HepG2 (cell line): ENCODE measurements around the gene ERF. TPM values are rescaled to one million over a fixed set of nuclear protein-coding genes. Genes with fewer than 3 reads are reported as not detected.

Experiments
- GPN1 ChIP-seq: sonication (generic); formaldehyde crosslinking; IDR thresholded peaks from 2 replicates; pipeline ENCODE4 v1.5.1; 2020; ENCODE audit warnings: missing genetic modification reagents, borderline replicate concordance
- GZF1 ChIP-seq: sonication (generic); formaldehyde crosslinking; IDR thresholded peaks from 2 replicates; pipeline ENCODE4 v1.5.1; 2020; ENCODE audit warnings: mild to moderate bottlenecking, missing genetic modification reagents
- KDM4B ChIP-seq: sonication (generic); formaldehyde crosslinking; IDR thresholded peaks from 2 replicates; pipeline ENCODE4 v1.4.0; 2020; ENCODE audit warnings: missing genetic modification reagents
- MBD4 ChIP-seq: IDR thresholded peaks from 2 replicates; pipeline ENCODE4 v1.6.1; 2012; ENCODE audit warnings: low read length, inconsistent platforms, borderline replicate concordance
- PRMT3 ChIP-seq: sonication (generic); formaldehyde crosslinking; IDR thresholded peaks from 2 replicates; pipeline ENCODE4 v1.8.1; 2022; ENCODE audit warnings: low read depth, mild to moderate bottlenecking, moderate library complexity, missing genetic modification reagents, borderline replicate concordance
- SCMH1 ChIP-seq: sonication (generic); formaldehyde crosslinking; IDR thresholded peaks from 2 replicates; pipeline ENCODE4 v1.9.0; 2021; ENCODE audit warnings: missing genetic modification reagents, mild to moderate bottlenecking, borderline replicate concordance
- TMF1 ChIP-seq: sonication (generic); formaldehyde crosslinking; IDR thresholded peaks from 2 replicates; pipeline ENCODE4 v1.8.1; 2022; ENCODE audit warnings: low read depth, missing genetic modification reagents
- ZNF263 ChIP-seq: sonication (generic); formaldehyde crosslinking; IDR thresholded peaks from 2 replicates; pipeline ENCODE4 v1.4.0; 2020; ENCODE audit warnings: missing genetic modification reagents
- polyA plus RNA-seq, 8 experiments: library from polyadenylated mRNA; depleted of rRNA in 3 of 8; stranded (reverse) in 7 of 8; unstranded in 1 of 8; fragments of >200 nt; fragmentation: Illumina TruSeq in 4 of 8; extraction: Trizol in 4 of 8; gene quantifications; 2 replicates each; pipeline versions ENCODE4 v1.2.1 to v1.2.3, GENCODE V29; 2011 to 2016; ENCODE audit warnings: low read depth in 4 of 8, missing spikeins in 1 of 8, mixed read lengths in 1 of 8; ENCODE audit not compliant: insufficient read depth in 1 of 8
- total RNA-seq, 5 experiments: library from RNA; depleted of rRNA; stranded (reverse); fragments of >200 nt; fragmentation: Illumina TruSeq; extraction: Trizol; gene quantifications; 2 replicates each; pipeline ENCODE4 v1.2.3, GENCODE V29; 2016; ENCODE audit warnings: low read depth in 1 of 5
- TF ChIP-seq, protein P1 (sequence below): sonication (generic); formaldehyde crosslinking; IDR thresholded peaks from 2 replicates; pipeline ENCODE4 v1.4.0; 2020; ENCODE audit warnings: missing genetic modification reagents, borderline replicate concordance
- TF ChIP-seq, protein P2 (sequence below): sonication (generic); formaldehyde crosslinking; IDR thresholded peaks from 2 replicates; pipeline ENCODE4 v1.8.1; 2023; ENCODE audit warnings: mild to moderate bottlenecking, missing genetic modification reagents, borderline replicate concordance
- TF ChIP-seq, protein P3 (sequence below): sonication (generic); formaldehyde crosslinking; IDR thresholded peaks from 2 replicates; pipeline ENCODE4 v1.4.0; 2020; ENCODE audit warnings: mild to moderate bottlenecking, low read depth, missing genetic modification reagents
- TF ChIP-seq, protein P4 (sequence below): sonication (generic); formaldehyde crosslinking; IDR thresholded peaks from 2 replicates; pipeline ENCODE4 v1.4.0; 2020; ENCODE audit warnings: missing genetic modification reagents, mild to moderate bottlenecking, borderline replicate concordance
- TF ChIP-seq, protein P5 (sequence below): sonication (generic); formaldehyde crosslinking; IDR thresholded peaks from 2 replicates; pipeline ENCODE4 v1.5.0; 2020; ENCODE audit warnings: mild to moderate bottlenecking, missing genetic modification reagents
- TF ChIP-seq, protein P6 (sequence below): sonication (generic); formaldehyde crosslinking; IDR thresholded peaks from 2 replicates; pipeline ENCODE4 v1.8.1; 2023; ENCODE audit warnings: mild to moderate bottlenecking, moderate library complexity, missing genetic modification reagents
- TF ChIP-seq, protein P7 (sequence below): sonication (generic); formaldehyde crosslinking; IDR thresholded peaks from 2 replicates; pipeline ENCODE4 v1.5.0; 2020; ENCODE audit warnings: mild to moderate bottlenecking, missing genetic modification reagents

ERF gene
- total and polyA plus RNA-seq, 2 of the 13 experiments (the other 11 are each of a cell fraction or from before 2014, with no cell fraction given), result 67.1 to 69.9 TPM

DNA sequence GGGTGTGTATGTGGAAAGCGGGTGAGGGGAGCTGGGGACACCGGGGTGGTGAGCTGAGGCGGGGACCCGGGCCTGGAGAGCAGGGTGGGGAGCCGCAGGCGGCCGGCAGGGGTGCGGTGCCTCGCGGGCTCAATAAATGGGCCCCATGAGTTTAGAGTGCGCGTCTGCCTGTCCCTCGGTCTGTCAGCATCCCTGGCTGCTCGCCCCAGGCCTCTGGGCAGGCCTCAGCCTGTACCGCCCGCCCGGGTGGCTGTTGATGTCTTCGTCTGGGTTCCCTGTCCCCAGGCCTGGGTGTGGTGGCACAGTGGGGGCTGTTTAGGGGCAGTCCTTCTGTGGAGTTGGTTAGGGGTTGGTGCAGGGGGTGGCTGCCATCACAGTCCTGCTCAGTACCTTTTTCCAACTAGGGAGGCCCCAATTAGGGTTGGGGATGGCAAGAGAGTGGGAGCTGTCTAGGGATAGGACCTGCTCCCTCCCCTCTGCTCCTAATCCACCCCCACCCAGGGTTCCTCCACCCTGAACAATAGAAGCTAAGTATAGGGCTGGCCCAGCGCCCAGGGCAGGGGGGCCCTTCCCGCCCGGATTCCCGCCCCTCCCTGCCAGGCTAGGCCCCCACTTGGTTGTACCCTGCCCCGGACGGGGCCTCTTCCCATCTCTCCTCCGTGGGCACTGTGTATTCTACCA is 26.4 kb upstream of the ERF start (continued):
- TF ChIP-seq, protein P1, sequence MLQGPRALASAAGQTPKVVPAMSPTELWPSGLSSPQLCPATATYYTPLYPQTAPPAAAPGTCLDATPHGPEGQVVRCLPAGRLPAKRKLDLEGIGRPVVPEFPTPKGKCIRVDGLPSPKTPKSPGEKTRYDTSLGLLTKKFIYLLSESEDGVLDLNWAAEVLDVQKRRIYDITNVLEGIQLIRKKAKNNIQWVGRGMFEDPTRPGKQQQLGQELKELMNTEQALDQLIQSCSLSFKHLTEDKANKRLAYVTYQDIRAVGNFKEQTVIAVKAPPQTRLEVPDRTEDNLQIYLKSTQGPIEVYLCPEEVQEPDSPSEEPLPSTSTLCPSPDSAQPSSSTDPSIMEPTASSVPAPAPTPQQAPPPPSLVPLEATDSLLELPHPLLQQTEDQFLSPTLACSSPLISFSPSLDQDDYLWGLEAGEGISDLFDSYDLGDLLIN (CRISPR knock-in tag), result no peak
- TF ChIP-seq, protein P2, sequence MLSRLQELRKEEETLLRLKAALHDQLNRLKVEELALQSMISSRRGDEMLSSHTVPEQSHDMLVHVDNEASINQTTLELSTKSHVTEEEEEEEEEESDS, result no peak
- TF ChIP-seq, protein P3, sequence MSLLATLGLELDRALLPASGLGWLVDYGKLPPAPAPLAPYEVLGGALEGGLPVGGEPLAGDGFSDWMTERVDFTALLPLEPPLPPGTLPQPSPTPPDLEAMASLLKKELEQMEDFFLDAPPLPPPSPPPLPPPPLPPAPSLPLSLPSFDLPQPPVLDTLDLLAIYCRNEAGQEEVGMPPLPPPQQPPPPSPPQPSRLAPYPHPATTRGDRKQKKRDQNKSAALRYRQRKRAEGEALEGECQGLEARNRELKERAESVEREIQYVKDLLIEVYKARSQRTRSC (CRISPR knock-in tag), result no peak
- TF ChIP-seq PRMT3 (CRISPR knock-in tag), result no peak
- TF ChIP-seq GPN1, result no peak
- TF ChIP-seq, protein P4, sequence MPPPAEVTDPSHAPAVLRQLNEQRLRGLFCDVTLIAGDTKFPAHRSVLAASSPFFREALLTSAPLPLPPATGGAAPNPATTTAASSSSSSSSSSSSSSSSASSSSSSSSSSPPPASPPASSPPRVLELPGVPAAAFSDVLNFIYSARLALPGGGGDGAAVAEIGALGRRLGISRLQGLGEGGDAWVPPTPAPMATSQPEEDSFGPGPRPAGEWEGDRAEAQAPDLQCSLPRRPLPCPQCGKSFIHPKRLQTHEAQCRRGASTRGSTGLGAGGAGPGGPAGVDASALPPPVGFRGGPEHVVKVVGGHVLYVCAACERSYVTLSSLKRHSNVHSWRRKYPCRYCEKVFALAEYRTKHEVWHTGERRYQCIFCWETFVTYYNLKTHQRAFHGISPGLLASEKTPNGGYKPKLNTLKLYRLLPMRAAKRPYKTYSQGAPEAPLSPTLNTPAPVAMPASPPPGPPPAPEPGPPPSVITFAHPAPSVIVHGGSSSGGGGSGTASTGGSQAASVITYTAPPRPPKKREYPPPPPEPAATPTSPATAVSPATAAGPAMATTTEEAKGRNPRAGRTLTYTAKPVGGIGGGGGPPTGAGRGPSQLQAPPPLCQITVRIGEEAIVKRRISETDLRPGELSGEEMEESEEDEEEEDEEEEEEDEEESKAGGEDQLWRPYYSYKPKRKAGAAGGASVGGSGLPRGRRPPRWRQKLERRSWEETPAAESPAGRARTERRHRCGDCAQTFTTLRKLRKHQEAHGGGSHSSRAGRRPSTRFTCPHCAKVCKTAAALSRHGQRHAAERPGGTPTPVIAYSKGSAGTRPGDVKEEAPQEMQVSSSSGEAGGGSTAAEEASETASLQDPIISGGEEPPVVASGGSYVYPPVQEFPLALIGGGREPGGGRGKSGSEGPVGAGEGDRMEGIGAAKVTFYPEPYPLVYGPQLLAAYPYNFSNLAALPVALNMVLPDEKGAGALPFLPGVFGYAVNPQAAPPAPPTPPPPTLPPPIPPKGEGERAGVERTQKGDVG (CRISPR knock-in tag), result 0 out of 2 replicates have a peak, but pooled peaks have one; percentile 37
- TF ChIP-seq, protein P5, sequence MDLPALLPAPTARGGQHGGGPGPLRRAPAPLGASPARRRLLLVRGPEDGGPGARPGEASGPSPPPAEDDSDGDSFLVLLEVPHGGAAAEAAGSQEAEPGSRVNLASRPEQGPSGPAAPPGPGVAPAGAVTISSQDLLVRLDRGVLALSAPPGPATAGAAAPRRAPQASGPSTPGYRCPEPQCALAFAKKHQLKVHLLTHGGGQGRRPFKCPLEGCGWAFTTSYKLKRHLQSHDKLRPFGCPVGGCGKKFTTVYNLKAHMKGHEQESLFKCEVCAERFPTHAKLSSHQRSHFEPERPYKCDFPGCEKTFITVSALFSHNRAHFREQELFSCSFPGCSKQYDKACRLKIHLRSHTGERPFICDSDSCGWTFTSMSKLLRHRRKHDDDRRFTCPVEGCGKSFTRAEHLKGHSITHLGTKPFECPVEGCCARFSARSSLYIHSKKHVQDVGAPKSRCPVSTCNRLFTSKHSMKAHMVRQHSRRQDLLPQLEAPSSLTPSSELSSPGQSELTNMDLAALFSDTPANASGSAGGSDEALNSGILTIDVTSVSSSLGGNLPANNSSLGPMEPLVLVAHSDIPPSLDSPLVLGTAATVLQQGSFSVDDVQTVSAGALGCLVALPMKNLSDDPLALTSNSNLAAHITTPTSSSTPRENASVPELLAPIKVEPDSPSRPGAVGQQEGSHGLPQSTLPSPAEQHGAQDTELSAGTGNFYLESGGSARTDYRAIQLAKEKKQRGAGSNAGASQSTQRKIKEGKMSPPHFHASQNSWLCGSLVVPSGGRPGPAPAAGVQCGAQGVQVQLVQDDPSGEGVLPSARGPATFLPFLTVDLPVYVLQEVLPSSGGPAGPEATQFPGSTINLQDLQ (CRISPR knock-in tag), result no peak
- no peak for TF ChIP-seq GZF1
- TF ChIP-seq, protein P6, sequence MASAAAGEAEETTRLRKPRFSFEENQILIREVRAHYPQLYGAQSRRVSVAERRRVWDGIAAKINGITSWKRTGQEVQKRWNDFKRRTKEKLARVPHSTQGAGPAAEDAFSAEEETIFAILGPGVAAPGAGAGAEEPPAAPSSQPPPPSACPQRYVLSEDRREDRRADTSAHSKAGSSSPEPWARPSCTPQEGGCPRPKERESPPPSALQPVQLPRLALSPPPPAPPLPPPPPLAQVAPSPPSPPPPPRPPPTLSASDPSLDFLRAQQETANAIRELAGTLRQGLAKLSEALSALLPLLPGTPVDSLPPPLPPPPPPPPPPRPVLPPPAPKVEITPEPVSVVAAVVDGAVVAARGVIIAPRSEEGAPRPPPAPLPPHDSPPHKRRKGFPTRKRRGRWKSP (CRISPR knock-in tag), result no peak
- TF ChIP-seq, protein P7, sequence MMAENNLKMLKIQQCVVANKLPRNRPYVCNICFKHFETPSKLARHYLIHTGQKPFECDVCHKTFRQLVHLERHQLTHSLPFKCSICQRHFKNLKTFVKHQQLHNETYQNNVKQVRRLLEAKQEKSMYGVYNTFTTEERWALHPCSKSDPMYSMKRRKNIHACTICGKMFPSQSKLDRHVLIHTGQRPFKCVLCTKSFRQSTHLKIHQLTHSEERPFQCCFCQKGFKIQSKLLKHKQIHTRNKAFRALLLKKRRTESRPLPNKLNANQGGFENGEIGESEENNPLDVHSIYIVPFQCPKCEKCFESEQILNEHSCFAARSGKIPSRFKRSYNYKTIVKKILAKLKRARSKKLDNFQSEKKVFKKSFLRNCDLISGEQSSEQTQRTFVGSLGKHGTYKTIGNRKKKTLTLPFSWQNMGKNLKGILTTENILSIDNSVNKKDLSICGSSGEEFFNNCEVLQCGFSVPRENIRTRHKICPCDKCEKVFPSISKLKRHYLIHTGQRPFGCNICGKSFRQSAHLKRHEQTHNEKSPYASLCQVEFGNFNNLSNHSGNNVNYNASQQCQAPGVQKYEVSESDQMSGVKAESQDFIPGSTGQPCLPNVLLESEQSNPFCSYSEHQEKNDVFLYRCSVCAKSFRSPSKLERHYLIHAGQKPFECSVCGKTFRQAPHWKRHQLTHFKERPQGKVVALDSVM, result no peak
- TF ChIP-seq SCMH1, result no peak
- TF ChIP-seq ZNF263, result no peak
- TF ChIP-seq MBD4, result no peak
- TF ChIP-seq TMF1 (CRISPR knock-in tag), result no peak
- TF ChIP-seq KDM4B (CRISPR knock-in tag), result no peak
